Endothelial cell of umbilical vein (primary cell): ENCODE measurements around the gene NT5DC2. TPM values are rescaled to one million over a fixed set of nuclear protein-coding genes. Genes with fewer than 3 reads are reported as not detected.
"Not testable (repeated sequence)": the region's sequence is repeated elsewhere in the genome, so short reads cannot be mapped to it uniquely, and the experiment has no call there.

Experiments used
- BruUV-seq: library from RNA; stranded (reverse); fragments of 400-500 nt; replicated peaks from 2 replicates; lab custom pipeline; 2021; lab: Mats Ljungman, UMichigan
- CTCF ChIA-PET: fragments of 300-600, 350-600 bp; sonication (Branson Sonifier 250); formaldehyde crosslinking; loops from one replicate; lab custom pipeline; 2021; ENCODE audit warnings: antibody characterized with exemption, inconsistent platforms; lab: Charles Lee
- POLR2A ChIA-PET: fragments of 300-600, 350-600 bp; sonication (Branson Sonifier 250); formaldehyde crosslinking; loops from one replicate; lab custom pipeline; 2021; ENCODE audit warnings: antibody characterized with exemption, inconsistent platforms; lab: Charles Lee
- DNase-seq: peaks from one replicate; pipeline ENCODE4 v3.0.0-alpha.2; 2011; ENCODE audit warnings: low read depth, low spot score
- FAIRE-seq: peaks from 2 replicates; lab custom pipeline; 2011; peaks lifted over from hg19 to GRCh38; lab: Jason Lieb, UNC
- H2AFZ ChIP-seq: 2 replicates; pipeline ENCODE4 v1.6.0; 2012; ENCODE audit warnings: low read depth, low read length, control low read depth, inconsistent platforms
- H3K27ac ChIP-seq: 2 replicates; pipeline ENCODE4 v1.5.1; 2011; ENCODE audit warnings: low read depth, mild to moderate bottlenecking, control low read depth, low read length, moderate library complexity; ENCODE audit not compliant: insufficient read depth
- H3K27me3 ChIP-seq, 2 experiments: 2 replicates each; pipeline versions ENCODE4 v1.6.0 to v1.6.1; 2011; ENCODE audit warnings: low read length in 2 of 2, mixed read lengths in 1 of 2; ENCODE audit not compliant: control insufficient read depth in 2 of 2, insufficient read depth in 2 of 2
- H3K36me3 ChIP-seq, 2 experiments: 2 replicates in 1 of 2; 3 replicates in 1 of 2; pipeline ENCODE4 v1.5.1; 2011; ENCODE audit warnings: low read length in 2 of 2, mild to moderate bottlenecking in 1 of 2, moderate library complexity in 1 of 2; ENCODE audit not compliant: control insufficient read depth in 2 of 2, insufficient read depth in 2 of 2; ENCODE audit errors: extremely low read depth in 1 of 2
- H3K4me1 ChIP-seq: 3 replicates; pipeline ENCODE4 v1.5.1; 2011; ENCODE audit warnings: mild to moderate bottlenecking, low read length; ENCODE audit not compliant: control insufficient read depth, insufficient read depth; ENCODE audit errors: extremely low read depth
- H3K4me2 ChIP-seq: 2 replicates; pipeline ENCODE4 v1.6.1; 2011; ENCODE audit warnings: low read length, control low read depth, mixed read lengths; ENCODE audit not compliant: insufficient read depth
- H3K4me3 ChIP-seq, 3 experiments: fragments of 200-600 bp in 1 of 3; sonication (generic), shearing (Covaris generic) in 1 of 3; replicated peaks in 1 of 3; 2 replicates each; pipeline ENCODE4 v1.5.1; 2011 to 2016; ENCODE audit warnings: control low read depth in 3 of 3, low read length in 3 of 3, mild to moderate bottlenecking in 2 of 3, inconsistent platforms in 1 of 3, low read depth in 1 of 3, moderate library complexity in 1 of 3; ENCODE audit not compliant: insufficient read depth in 1 of 3
- H3K79me2 ChIP-seq: 2 replicates; pipeline ENCODE4 v1.6.0; 2012; ENCODE audit warnings: low read length, inconsistent platforms; ENCODE audit not compliant: control insufficient read depth, insufficient read depth
- H3K9ac ChIP-seq: replicated peaks from 2 replicates; pipeline ENCODE3; 2011; ENCODE audit warnings: low read length, control low read depth; ENCODE audit not compliant: insufficient read depth; ENCODE audit errors: extremely low read depth
- H3K9me1 ChIP-seq: replicated peaks from 3 replicates; pipeline ENCODE4 v1.6.0; 2011; ENCODE audit warnings: mild to moderate bottlenecking, low read length; ENCODE audit not compliant: control insufficient read depth, insufficient read depth; ENCODE audit errors: extremely low read depth
- H3K9me3 ChIP-seq: replicated peaks from 2 replicates; pipeline ENCODE4 v1.5.1; 2012; ENCODE audit warnings: low read length, inconsistent platforms; ENCODE audit not compliant: control insufficient read depth, insufficient read depth
- H4K20me1 ChIP-seq: replicated peaks from 2 replicates; pipeline ENCODE3; 2011; ENCODE audit warnings: mild to moderate bottlenecking, low read length; ENCODE audit not compliant: control insufficient read depth, insufficient read depth; ENCODE audit errors: extremely low read depth
- EZH2 ChIP-seq: IDR thresholded peaks from 2 replicates; pipeline ENCODE4 v1.6.1; 2012; ENCODE audit warnings: borderline replicate concordance, low read depth, mild to moderate bottlenecking, moderate library complexity, low read length, inconsistent platforms; ENCODE audit not compliant: severe bottlenecking
- FOS ChIP-seq: IDR thresholded peaks from 2 replicates; pipeline ENCODE4 v1.6.1; 2011; ENCODE audit warnings: mild to moderate bottlenecking, low read length, moderate library complexity, borderline replicate concordance; ENCODE audit not compliant: insufficient read depth
- GATA2 ChIP-seq: IDR thresholded peaks from 2 replicates; pipeline ENCODE4 v1.7.0; 2011; ENCODE audit warnings: low read depth, mild to moderate bottlenecking, moderate library complexity, mixed read lengths, low read length; ENCODE audit not compliant: insufficient read length, insufficient read depth
- MYC ChIP-seq: IDR thresholded peaks from one replicate; pipeline ENCODE4 v1.6.1; 2011; ENCODE audit warnings: mild to moderate bottlenecking, low read depth, low read length
- POLR2A ChIP-seq: IDR thresholded peaks from 2 replicates; pipeline ENCODE4 v1.6.1; 2012; ENCODE audit warnings: low read depth, mild to moderate bottlenecking, control low read depth, low read length
- POLR2AphosphoS5 ChIP-seq: IDR thresholded peaks from 2 replicates; pipeline ENCODE4 v1.6.1; 2012; ENCODE audit warnings: low read depth, mild to moderate bottlenecking, control low read depth, low read length, moderate library complexity; ENCODE audit not compliant: insufficient read depth
- dilution Hi-C: fragments of 300-500 bp; cut with MboI; formaldehyde crosslinking; loops from one replicate; pipeline ENCODE4 v1.15.0; 2019; ENCODE audit warnings: low sequenced_read_pairs; ENCODE audit not compliant: extremely low pct_ligation_motif_present
- intact Hi-C: fragments of 100-400 bp; cut with micrococcal nuclease; formaldehyde crosslinking; loops from one replicate; pipeline ENCODE4 v1.10.0; 2022
- polyA plus RNA-seq, 4 experiments: library from polyadenylated mRNA; depleted of rRNA in 3 of 4; stranded (reverse) in 3 of 4; unstranded in 1 of 4; fragments of >200 nt; gene quantifications; 2 replicates each; pipeline versions ENCODE4 v1.2.1 to v1.2.3, GENCODE V29; 2011 to 2012; ENCODE audit warnings: missing spikeins in 1 of 4
- total RNA-seq: library from RNA; stranded (reverse); gene quantifications from 2 replicates; pipeline ENCODE4 v1.2.3, GENCODE V29; 2021
- TF ChIP-seq, protein P1 (sequence below), 2 donors: IDR thresholded peaks; 1 replicate in 1 of 2; 2 replicates in 1 of 2; pipeline ENCODE4 v1.5.1; 2011; ENCODE audit warnings: low read length in 2 of 2, mild to moderate bottlenecking in 2 of 2, moderate library complexity in 2 of 2, control low read depth in 1 of 2, inconsistent platforms in 1 of 2, low read depth in 1 of 2; ENCODE audit not compliant: insufficient read depth in 1 of 2; ENCODE audit errors: extremely low read depth in 1 of 2

The NT5DC2 gene
- total and polyA plus RNA-seq, 2 donors (not counting 3 experiments of a cell fraction or from before 2014, with no cell fraction given): 298 to 402 TPM

DNA sequence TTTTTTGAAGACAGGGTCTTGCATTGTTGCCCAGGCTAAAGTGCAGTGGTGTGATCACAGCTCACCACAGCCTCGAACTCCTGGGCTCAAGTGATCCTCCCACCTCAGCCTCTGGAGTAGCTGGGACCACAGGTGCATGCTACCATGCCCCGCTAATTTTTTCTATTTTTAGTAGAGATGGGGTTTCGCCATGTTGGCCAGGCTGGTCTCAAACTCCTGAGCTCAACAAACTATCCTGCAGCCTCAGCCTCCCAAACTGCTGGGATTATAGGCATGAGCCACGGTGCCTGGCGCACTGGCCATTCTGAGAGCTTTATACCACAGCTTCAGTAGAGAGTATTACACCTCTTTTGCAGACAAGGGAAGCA is 7.0 kb downstream of the NT5DC2 start:
- H3K4me3 ChIP-seq, H3K4me2 ChIP-seq, H3K27ac ChIP-seq, H3K9ac ChIP-seq, H3K9me3 ChIP-seq, H4K20me1 ChIP-seq, BruUV-seq, dilution Hi-C loops, FAIRE-seq, DNase-seq, H3K27me3 ChIP-seq, H3K9me1 ChIP-seq, H2AFZ ChIP-seq: not testable (repeated sequence)
- ChIA-PET CTCF (interaction anchor here (1.1 to 1.5 kb wide), 3 partner anchors 9 to 56 kb away, joined by 3 to 6 read pairs (median 5); partner anchors contain the start of gene UQCC5), POLR2A (interaction anchor here (1.4 kb wide), 1 partner anchor 18 kb away, joined by 3 read pairs; no protein-coding TSS in a partner anchor)
- H3K79me2 ChIP-seq: peaks cover 23% of the 10 kb centered on the region
- intact Hi-C loops: loop anchor here (1.0 kb wide), 1 partner anchor 35 kb away; no protein-coding TSS in a partner anchor
- TF ChIP-seq POLR2AphosphoS5: peak; percentile 33
- H3K36me3 ChIP-seq: peaks cover 18 to 56% of the 10 kb centered on the region in 2 experiments
- peaks cover 27% of the 10 kb centered on the region for H3K4me1 ChIP-seq

DNA sequence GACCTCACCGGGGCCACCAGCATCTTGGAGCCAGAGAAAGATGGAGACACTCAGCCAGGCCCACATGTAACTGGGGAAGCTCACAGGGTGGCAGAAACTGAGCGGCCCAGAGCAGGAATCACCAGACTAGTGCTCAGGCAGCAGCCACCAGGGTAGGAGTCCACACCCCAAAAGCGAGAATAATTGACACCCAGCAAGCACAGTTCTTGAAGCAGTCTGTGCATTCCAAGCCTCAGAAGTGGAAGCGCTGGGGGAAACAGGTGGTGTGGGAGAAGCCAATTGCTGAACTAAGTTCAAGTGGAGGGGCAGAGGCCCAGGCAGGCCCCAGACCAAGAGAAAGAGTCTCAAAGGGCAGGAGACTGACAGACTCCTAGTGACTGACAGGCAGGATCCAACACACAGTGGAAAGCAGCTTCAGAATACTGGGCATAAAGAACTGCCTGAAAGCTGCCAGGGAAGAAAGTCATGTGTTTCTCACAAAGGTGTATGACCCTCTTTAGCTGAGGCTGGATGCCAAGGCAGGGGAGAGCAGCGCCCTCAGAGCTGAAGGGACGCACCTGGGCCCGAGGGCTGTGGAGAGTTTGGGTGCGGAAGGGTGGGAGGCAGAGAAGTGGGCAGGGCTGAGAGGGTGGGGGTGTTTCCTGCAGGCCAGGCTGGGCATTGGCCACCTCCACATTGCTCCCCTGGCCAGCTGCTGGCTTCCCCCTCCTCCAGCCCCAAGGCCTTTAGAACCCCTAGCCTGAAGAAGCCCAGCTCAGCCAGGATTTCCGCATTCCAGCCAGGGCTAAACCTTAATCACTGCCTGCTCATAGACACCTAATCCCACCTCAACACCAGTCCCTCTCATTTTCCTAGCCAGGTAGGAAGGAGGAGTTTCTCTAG is 7.7 kb downstream of the NT5DC2 start:
- peaks cover 16% of the 10 kb centered on the region for H3K79me2 ChIP-seq
- ChIA-PET CTCF (interaction anchor here (1.1 to 1.5 kb wide), 5 partner anchors 10 to 55 kb away, joined by 3 to 6 read pairs (median 3); partner anchors contain the start of gene UQCC5), POLR2A (interaction anchor here (1.4 kb wide), 1 partner anchor 17 kb away, joined by 3 read pairs; no protein-coding TSS in a partner anchor)
- no peaks in the 10 kb centered on the region for H3K9me1 ChIP-seq
- peak; percentile 68 for TF ChIP-seq POLR2A
- TF ChIP-seq FOS: no peak
- TF ChIP-seq, protein P1, sequence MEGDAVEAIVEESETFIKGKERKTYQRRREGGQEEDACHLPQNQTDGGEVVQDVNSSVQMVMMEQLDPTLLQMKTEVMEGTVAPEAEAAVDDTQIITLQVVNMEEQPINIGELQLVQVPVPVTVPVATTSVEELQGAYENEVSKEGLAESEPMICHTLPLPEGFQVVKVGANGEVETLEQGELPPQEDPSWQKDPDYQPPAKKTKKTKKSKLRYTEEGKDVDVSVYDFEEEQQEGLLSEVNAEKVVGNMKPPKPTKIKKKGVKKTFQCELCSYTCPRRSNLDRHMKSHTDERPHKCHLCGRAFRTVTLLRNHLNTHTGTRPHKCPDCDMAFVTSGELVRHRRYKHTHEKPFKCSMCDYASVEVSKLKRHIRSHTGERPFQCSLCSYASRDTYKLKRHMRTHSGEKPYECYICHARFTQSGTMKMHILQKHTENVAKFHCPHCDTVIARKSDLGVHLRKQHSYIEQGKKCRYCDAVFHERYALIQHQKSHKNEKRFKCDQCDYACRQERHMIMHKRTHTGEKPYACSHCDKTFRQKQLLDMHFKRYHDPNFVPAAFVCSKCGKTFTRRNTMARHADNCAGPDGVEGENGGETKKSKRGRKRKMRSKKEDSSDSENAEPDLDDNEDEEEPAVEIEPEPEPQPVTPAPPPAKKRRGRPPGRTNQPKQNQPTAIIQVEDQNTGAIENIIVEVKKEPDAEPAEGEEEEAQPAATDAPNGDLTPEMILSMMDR (IDR thresholded peaks at IDR 0.05; ENCODE audit: extremely low read depth in 1 of 2, insufficient read depth in 1 of 2, low read depth in 1 of 2, low read length in 2 of 2): no peak
- no peak for TF ChIP-seq MYC
- no peak for TF ChIP-seq GATA2
- peak; percentile 8 for TF ChIP-seq POLR2AphosphoS5
- TF ChIP-seq EZH2: no peak
- peak; percentile 55 for FAIRE-seq
- H3K4me2 ChIP-seq: no peak overlapping the region
- H3K27me3 ChIP-seq: no peaks in the 10 kb centered on the region
- H3K4me1 ChIP-seq: peaks cover 19% of the 10 kb centered on the region
- dilution Hi-C loops: no loop called here
- no peaks in the 10 kb centered on the region for H4K20me1 ChIP-seq
- H3K9me3 ChIP-seq: no peaks in the 10 kb centered on the region
- intact Hi-C loops: loop anchor here (1.0 kb wide), 1 partner anchor 35 kb away; no protein-coding TSS in a partner anchor
- H3K27ac ChIP-seq: no peak overlapping the region
- no peak overlapping the region for H2AFZ ChIP-seq
- no peak overlapping the region for H3K9ac ChIP-seq
- peaks cover 19 to 62% of the 10 kb centered on the region in 2 experiments for H3K36me3 ChIP-seq
- H3K4me3 ChIP-seq: no peak overlapping the region
- no peak for DNase-seq
- BruUV-seq: no TSS peak
